ENCODE results near the gene COL28A1.

COL28A1 gene

DNA sequence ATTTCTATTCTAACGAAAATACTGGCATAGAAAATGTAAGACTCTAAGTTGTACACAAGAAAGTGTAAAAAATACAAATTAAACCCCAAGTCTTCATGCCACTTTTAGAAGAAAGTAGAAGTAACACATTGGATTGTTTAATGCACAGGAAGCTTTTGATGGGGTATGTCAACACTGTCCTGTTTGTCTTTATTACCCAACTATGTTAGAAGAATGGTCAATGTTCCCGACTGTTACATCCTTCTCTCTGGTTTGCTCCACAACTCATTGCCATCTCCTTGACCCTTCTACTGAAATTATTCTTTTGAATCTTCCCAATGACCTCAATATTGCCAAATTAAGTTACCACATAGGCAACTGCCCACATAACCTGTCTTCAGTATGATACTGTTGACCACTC, 35.8 kb downstream of the COL28A1 start:
- no peak for DNase-seq (ENCODE audit: low read depth)
- TF ChIP-seq, protein P1, sequence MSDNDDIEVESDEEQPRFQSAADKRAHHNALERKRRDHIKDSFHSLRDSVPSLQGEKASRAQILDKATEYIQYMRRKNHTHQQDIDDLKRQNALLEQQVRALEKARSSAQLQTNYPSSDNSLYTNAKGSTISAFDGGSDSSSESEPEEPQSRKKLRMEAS (IDR thresholded peaks at IDR 0.05; ENCODE audit: low read depth, low read length), result no peak
- TF ChIP-seq, protein P2, sequence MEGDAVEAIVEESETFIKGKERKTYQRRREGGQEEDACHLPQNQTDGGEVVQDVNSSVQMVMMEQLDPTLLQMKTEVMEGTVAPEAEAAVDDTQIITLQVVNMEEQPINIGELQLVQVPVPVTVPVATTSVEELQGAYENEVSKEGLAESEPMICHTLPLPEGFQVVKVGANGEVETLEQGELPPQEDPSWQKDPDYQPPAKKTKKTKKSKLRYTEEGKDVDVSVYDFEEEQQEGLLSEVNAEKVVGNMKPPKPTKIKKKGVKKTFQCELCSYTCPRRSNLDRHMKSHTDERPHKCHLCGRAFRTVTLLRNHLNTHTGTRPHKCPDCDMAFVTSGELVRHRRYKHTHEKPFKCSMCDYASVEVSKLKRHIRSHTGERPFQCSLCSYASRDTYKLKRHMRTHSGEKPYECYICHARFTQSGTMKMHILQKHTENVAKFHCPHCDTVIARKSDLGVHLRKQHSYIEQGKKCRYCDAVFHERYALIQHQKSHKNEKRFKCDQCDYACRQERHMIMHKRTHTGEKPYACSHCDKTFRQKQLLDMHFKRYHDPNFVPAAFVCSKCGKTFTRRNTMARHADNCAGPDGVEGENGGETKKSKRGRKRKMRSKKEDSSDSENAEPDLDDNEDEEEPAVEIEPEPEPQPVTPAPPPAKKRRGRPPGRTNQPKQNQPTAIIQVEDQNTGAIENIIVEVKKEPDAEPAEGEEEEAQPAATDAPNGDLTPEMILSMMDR (IDR thresholded peaks at IDR 0.05; ENCODE audit: low read depth, low read length), result no peak
- TF ChIP-seq POLR2A (IDR thresholded peaks at IDR 0.05; ENCODE audit: extremely low read depth, insufficient read length) (no peak), MYC (IDR thresholded peaks at IDR 0.05; ENCODE audit: low read depth, low read length) (no peak)
- H3K4me3 ChIP-seq (ENCODE audit: low read depth, low read length), result no peak overlapping the region

DNA sequence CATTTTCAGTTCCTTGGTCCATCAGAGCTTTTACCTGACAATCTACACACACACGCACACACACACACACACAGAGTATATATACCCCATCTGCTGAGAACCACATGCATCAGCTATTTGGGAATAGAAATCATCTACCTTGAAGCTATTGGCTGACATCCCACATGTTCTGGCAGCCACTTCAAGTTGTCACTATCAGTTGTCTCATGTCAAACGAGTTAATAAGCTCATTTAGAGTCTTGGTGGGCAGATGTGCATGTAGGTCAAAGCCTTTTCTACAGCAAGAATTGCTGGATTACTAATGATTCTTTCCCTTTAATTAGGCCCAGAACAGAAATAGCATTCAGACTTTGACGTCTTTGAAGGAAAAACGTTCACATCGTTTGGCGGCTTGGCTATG, 36.8 kb downstream of the COL28A1 start:
- no peak overlapping the region for H3K4me3 ChIP-seq (ENCODE audit: low read depth, low read length)
- TF ChIP-seq POLR2A (IDR thresholded peaks at IDR 0.05; ENCODE audit: extremely low read depth, insufficient read length) (no peak), MYC (IDR thresholded peaks at IDR 0.05; ENCODE audit: low read depth, low read length) (no peak)
- TF ChIP-seq, protein P2 (IDR thresholded peaks at IDR 0.05; ENCODE audit: low read depth, low read length), result no peak
- TF ChIP-seq, protein P1 (IDR thresholded peaks at IDR 0.05; ENCODE audit: low read depth, low read length), result no peak
- no peak for DNase-seq (ENCODE audit: low read depth)

DNA sequence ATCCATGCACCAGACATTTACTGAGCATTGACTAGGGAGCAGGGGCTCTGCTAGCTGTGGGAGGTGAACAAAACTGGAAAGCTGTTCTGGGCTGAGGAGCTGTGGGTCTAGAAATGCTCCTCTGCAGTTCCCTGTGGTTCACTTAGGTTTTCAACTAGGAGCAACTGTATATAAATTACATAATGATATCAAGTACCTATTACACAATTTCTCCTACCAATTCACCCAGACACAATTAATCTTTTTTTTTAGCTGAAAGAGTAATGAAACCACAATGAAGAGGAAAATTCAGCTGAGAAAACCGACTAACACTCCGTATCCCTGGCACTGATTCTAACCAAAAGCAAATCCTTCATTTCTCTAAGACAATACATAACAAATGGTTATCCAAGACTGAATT, 39.4 kb downstream of the COL28A1 start:
- no peak overlapping the region for H3K4me3 ChIP-seq (ENCODE audit: low read depth, low read length)
- DNase-seq (ENCODE audit: low read depth), result no peak
- TF ChIP-seq POLR2A (IDR thresholded peaks at IDR 0.05; ENCODE audit: extremely low read depth, insufficient read length), result no peak
- TF ChIP-seq, protein P1 (IDR thresholded peaks at IDR 0.05; ENCODE audit: low read depth, low read length), result no peak
- TF ChIP-seq, protein P2 (IDR thresholded peaks at IDR 0.05; ENCODE audit: low read depth, low read length), result no peak
- no peak for TF ChIP-seq MYC (IDR thresholded peaks at IDR 0.05; ENCODE audit: low read depth, low read length)

DNA sequence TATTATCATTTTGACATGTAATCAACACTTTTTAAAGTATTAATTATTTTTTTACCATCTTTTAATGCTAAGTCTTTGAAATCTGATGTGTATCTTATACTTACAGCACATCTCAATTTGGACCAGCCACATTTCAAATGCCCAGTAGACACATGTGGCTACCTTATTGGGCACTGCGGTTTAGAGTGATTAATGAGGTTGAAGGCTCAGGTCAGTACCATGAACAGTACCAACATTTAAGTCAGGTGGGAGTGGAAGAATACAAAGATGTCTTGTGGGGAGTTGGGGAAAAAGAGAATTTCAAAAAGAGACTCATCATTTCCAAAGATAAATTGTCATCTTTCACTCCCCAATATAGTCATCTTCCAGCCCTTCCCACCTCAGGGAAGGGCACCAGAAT, 40.5 kb downstream of the COL28A1 start:
- DNase-seq (ENCODE audit: low read depth), result no peak
- H3K4me3 ChIP-seq (ENCODE audit: low read depth, low read length), result no peak overlapping the region
- no peak for TF ChIP-seq MYC (IDR thresholded peaks at IDR 0.05; ENCODE audit: low read depth, low read length)
- TF ChIP-seq, protein P2 (IDR thresholded peaks at IDR 0.05; ENCODE audit: low read depth, low read length), result no peak
- TF ChIP-seq, protein P1 (IDR thresholded peaks at IDR 0.05; ENCODE audit: low read depth, low read length), result no peak
- no peak for TF ChIP-seq POLR2A (IDR thresholded peaks at IDR 0.05; ENCODE audit: extremely low read depth, insufficient read length)

DNA sequence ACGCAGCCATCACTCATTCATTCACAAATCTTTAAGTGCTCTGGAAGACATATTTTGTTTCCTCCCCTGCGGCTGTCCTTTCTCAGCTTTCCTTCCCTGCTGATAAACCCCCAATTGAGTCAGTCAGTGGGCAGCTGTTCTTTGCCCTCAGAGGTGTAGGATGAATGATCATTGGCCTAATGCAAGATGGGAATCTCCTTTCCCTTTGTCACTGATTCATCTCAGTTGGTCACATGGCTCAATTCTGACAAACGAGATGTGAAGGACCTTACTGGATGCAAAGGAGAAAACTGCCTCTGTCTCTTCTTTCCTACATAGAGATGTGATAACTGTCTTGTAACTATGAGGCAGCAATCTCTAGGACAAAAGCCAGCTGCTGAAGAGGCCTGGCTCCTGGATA, 44.6 kb downstream of the COL28A1 start:
- H3K4me3 ChIP-seq (ENCODE audit: low read depth, low read length), result no peak overlapping the region
- no peak for DNase-seq (ENCODE audit: low read depth)
- TF ChIP-seq, protein P1 (IDR thresholded peaks at IDR 0.05; ENCODE audit: low read depth, low read length), result no peak
- TF ChIP-seq, protein P2 (IDR thresholded peaks at IDR 0.05; ENCODE audit: low read depth, low read length), result no peak
- TF ChIP-seq POLR2A (IDR thresholded peaks at IDR 0.05; ENCODE audit: extremely low read depth, insufficient read length), result no peak
- no peak for TF ChIP-seq MYC (IDR thresholded peaks at IDR 0.05; ENCODE audit: low read depth, low read length)

DNA sequence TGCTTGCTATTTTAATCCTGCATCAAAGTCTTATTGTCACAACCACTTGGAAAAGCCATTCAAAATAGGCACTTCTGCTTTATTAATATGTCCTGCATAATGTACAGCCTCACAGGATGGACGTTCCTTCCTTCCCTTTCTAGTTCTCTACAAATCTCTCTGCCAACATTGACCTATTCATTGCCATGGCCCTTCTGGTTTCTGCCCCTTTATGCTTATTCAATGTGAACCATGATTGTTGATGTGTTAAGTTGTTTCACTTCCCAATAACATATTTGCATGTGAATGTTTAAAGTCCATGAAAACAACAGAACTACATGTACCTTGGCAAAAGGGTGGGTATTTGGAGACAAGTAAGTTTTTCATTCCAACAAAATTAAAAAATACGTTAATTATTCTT, 45.7 kb downstream of the COL28A1 start:
- TF ChIP-seq MYC (IDR thresholded peaks at IDR 0.05; ENCODE audit: low read depth, low read length) (no peak), POLR2A (IDR thresholded peaks at IDR 0.05; ENCODE audit: extremely low read depth, insufficient read length) (no peak)
- TF ChIP-seq, protein P2 (IDR thresholded peaks at IDR 0.05; ENCODE audit: low read depth, low read length), result no peak
- TF ChIP-seq, protein P1 (IDR thresholded peaks at IDR 0.05; ENCODE audit: low read depth, low read length), result no peak
- no peak overlapping the region for H3K4me3 ChIP-seq (ENCODE audit: low read depth, low read length)
- DNase-seq (ENCODE audit: low read depth), result no peak
